Upper lobe of right lung (tissue), 1 donor: ENCODE data around the gene AFAP1L2. TPM values are rescaled to one million over a fixed set of nuclear protein-coding genes. Genes with fewer than 3 reads are reported as not detected.
A peak's percentile ranks its signal among the peaks of the same experiment; 100 is the strongest.

Experiments
- ATAC-seq: fragments of 200-7000 bp; cut with Tn5 transposase; one replicate; pipeline ENCODE4 v1.9.1; 2020; ENCODE audit warnings: mild to moderate bottlenecking, moderate library complexity
- DNase-seq: peaks from one replicate; pipeline ENCODE4 v3.0.0-alpha.2; 2020
- H3K27ac ChIP-seq: fragments of 200-600 bp; one replicate; pipeline ENCODE4 v1.8.0; 2022
- H3K27me3 ChIP-seq: fragments of 200-600 bp; one replicate; pipeline ENCODE4 v1.8.0; 2022; ENCODE audit warnings: mild to moderate bottlenecking
- H3K36me3 ChIP-seq: fragments of 200-600 bp; one replicate; pipeline ENCODE4 v1.8.0; 2022
- H3K4me1 ChIP-seq: fragments of 200-600 bp; one replicate; pipeline ENCODE4 v1.8.0; 2022
- H3K4me3 ChIP-seq: fragments of 200-600 bp; one replicate; pipeline ENCODE4 v1.8.0; 2022; ENCODE audit warnings: mild to moderate bottlenecking
- H3K9me3 ChIP-seq: fragments of 200-600 bp; one replicate; pipeline ENCODE4 v1.8.0; 2022
- CTCF ChIP-seq: fragments of 200-600 bp; IDR thresholded peaks from one replicate; pipeline ENCODE4 v1.8.0; 2022; ENCODE audit warnings: antibody characterized with exemption
- intact Hi-C: fragments of 100-400 bp; cut with DNase I; formaldehyde crosslinking; loops from one replicate; pipeline ENCODE4 v1.11.0; 2022
- total RNA-seq: library from RNA; stranded (reverse); fragmentation: NEBNext Ultra II Directional; extraction: Animal tissue kit (Norgen Biotek cat#: 25700); gene quantifications from one replicate; pipeline ENCODE4 v1.2.1, GENCODE V29; 2021
- donor health status: DM: no; HTN: yes; CAD: no; lungs with severe emphysema.

Gene AFAP1L2
- total RNA-seq, 1 donor from 2014 or later: 10.1 TPM

- Histone ChIP-seq H3K27ac (no peak overlapping the region), H3K4me3 (no peak overlapping the region), H3K4me1 (no peaks in the 10 kb centered on the region), H3K9me3 (no peaks in the 10 kb centered on the region), H3K27me3 (no peaks in the 10 kb centered on the region), H3K36me3 (no peaks in the 10 kb centered on the region)
- no peak for TF ChIP-seq CTCF
- intact Hi-C loops: no loop called here
- ATAC-seq (no peak), DNase-seq (no peak)
These were observed 46.7 kb downstream of the AFAP1L2 start for GRCh38 chr10:114357515-114357996.

GRCh38 chr10:114356751-114357514 is 47.4 kb downstream of the AFAP1L2 start:
- Histone ChIP-seq H3K27ac (no peak overlapping the region), H3K36me3 (no peaks in the 10 kb centered on the region), H3K4me1 (no peaks in the 10 kb centered on the region), H3K27me3 (no peaks in the 10 kb centered on the region), H3K9me3 (no peaks in the 10 kb centered on the region), H3K4me3 (no peak overlapping the region)
- ATAC-seq (peak; percentile 59), DNase-seq (no peak)
- no peak for TF ChIP-seq CTCF
- intact Hi-C loops: no loop called here

GRCh38 chr10:114356126-114356525 is 48.2 kb downstream of the AFAP1L2 start:
- intact Hi-C loops: no loop called here
- no peak overlapping the region for H3K4me3 ChIP-seq
- H3K27me3 ChIP-seq: no peaks in the 10 kb centered on the region
- no peak overlapping the region for H3K27ac ChIP-seq
- no peaks in the 10 kb centered on the region for H3K9me3 ChIP-seq
- DNase-seq (no peak), ATAC-seq (no peak)
- H3K4me1 ChIP-seq: no peaks in the 10 kb centered on the region
- no peak for TF ChIP-seq CTCF
- no peaks in the 10 kb centered on the region for H3K36me3 ChIP-seq

GRCh38 chr10:114353383-114353782 is 50.9 kb downstream of the AFAP1L2 start:
- Histone ChIP-seq H3K27me3 (no peaks in the 10 kb centered on the region), H3K4me1 (no peaks in the 10 kb centered on the region), H3K9me3 (no peaks in the 10 kb centered on the region), H3K4me3 (no peak overlapping the region), H3K27ac (no peak overlapping the region), H3K36me3 (no peaks in the 10 kb centered on the region)
- DNase-seq (no peak), ATAC-seq (no peak)
- no peak for TF ChIP-seq CTCF
- intact Hi-C loops: no loop called here

- ATAC-seq (no peak), DNase-seq (no peak)
These were observed 51.5 kb downstream of the AFAP1L2 start for GRCh38 chr10:114352653-114353298.

More at GRCh38 chr10:114352653-114353298, 51.5 kb downstream of the AFAP1L2 start:
- Histone ChIP-seq H3K27me3 (no peaks in the 10 kb centered on the region), H3K36me3 (no peaks in the 10 kb centered on the region), H3K4me1 (no peaks in the 10 kb centered on the region), H3K27ac (no peak overlapping the region), H3K4me3 (no peak overlapping the region), H3K9me3 (no peaks in the 10 kb centered on the region)
- intact Hi-C loops: no loop called here
- no peak for TF ChIP-seq CTCF
